ENCODE data around the gene MTLN.
A peak's percentile ranks its signal among the peaks of the same experiment; 100 is the strongest.
"Not testable (repeated sequence)": the region's sequence is repeated elsewhere in the genome, so short reads cannot be mapped to it uniquely, and the experiment has no call there.

Gene MTLN

GRCh38 chr2:110211938-110212858, at the start of gene MTLN:
MTLN (minus strand) TSS chr2:110212547; CDS start chr2:110212525, 22 bp downstream.
- DNase-seq (ENCODE audit: low read depth), result peak; percentile 80

GRCh38 chr2:110261910-110262309, 49.6 kb upstream of the MTLN start:
- not testable (repeated sequence) for DNase-seq (ENCODE audit: low read depth)

GRCh38 chr2:110248081-110248795, 35.9 kb upstream of the MTLN start:
- DNase-seq (ENCODE audit: low read depth), result not testable (repeated sequence)

GRCh38 chr2:110245488-110246435, 33.4 kb upstream of the MTLN start:
- DNase-seq (ENCODE audit: low read depth), result not testable (repeated sequence)

GRCh38 chr2:110243283-110243682, 30.9 kb upstream of the MTLN start:
- DNase-seq (ENCODE audit: low read depth), result not testable (repeated sequence)

GRCh38 chr2:110234514-110234913, 22.2 kb upstream of the MTLN start:
- not testable (repeated sequence) for DNase-seq (ENCODE audit: low read depth)

- DNase-seq (ENCODE audit: low read depth), result not testable (repeated sequence)
Observed at GRCh38 chr2:110229886-110230285, 17.5 kb upstream of the MTLN start.

GRCh38 chr2:110222626-110223025, 10.3 kb upstream of the MTLN start:
- DNase-seq (ENCODE audit: low read depth), result not testable (repeated sequence)

- no peak for DNase-seq (ENCODE audit: low read depth)
Observed at GRCh38 chr2:110221938-110222337, 9.6 kb upstream of the MTLN start.

- no peak for DNase-seq (ENCODE audit: low read depth)
Observed at GRCh38 chr2:110220190-110220564, 7.8 kb upstream of the MTLN start.

GRCh38 chr2:110219496-110220189, 7.3 kb upstream of the MTLN start:
- DNase-seq (ENCODE audit: low read depth), result no peak

GRCh38 chr2:110218889-110219288, 6.5 kb upstream of the MTLN start:
- not testable (repeated sequence) for DNase-seq (ENCODE audit: low read depth)

GRCh38 chr2:110216803-110217202, 4.5 kb upstream of the MTLN start:
- no peak for DNase-seq (ENCODE audit: low read depth)

GRCh38 chr2:110216199-110216598, 3.9 kb upstream of the MTLN start:
- no peak for DNase-seq (ENCODE audit: low read depth)

GRCh38 chr2:110215566-110216158, 3.3 kb upstream of the MTLN start:
- DNase-seq (ENCODE audit: low read depth), result no peak

GRCh38 chr2:110215091-110215490, 2.7 kb upstream of the MTLN start:
- DNase-seq (ENCODE audit: low read depth), result no peak

GRCh38 chr2:110213522-110213921, 1.2 kb upstream of the MTLN start:
- not testable (repeated sequence) for DNase-seq (ENCODE audit: low read depth)

- DNase-seq (ENCODE audit: low read depth), result no peak
Observed at GRCh38 chr2:110205660-110206455, 6.5 kb downstream of the MTLN start.

- DNase-seq (ENCODE audit: low read depth), result peak; percentile 72
Observed at GRCh38 chr2:110204408-110205385, 7.7 kb downstream of the MTLN start, which contains the start of gene NPHP1. NPHP1 (minus strand) TSS chr2:110205013; CDS start chr2:110204968, 45 bp downstream.
